Adrenal gland (tissue), 12 donors: ENCODE results near the gene NR2F1-AS1. TPM values are rescaled to one million over a fixed set of nuclear protein-coding genes. Genes with fewer than 3 reads are reported as not detected.

ENCODE experiments used
- DNase-seq, 7 donors: peaks; one replicate each; pipeline ENCODE4 v3.0.0-alpha.2; 2019 to 2020
- H3K27ac ChIP-seq, 5 donors: fragments of 200-600 bp; sonication (generic) in 4 of 5; 1 replicate in 3 of 5; 2 replicates in 2 of 5; pipeline versions ENCODE4 v1.5.1 to v1.8.0; 2016 to 2020; ENCODE audit warnings: mild to moderate bottlenecking in 1 of 5
- H3K27me3 ChIP-seq: fragments of 200-600 bp; 2 replicates; pipeline ENCODE4 v1.8.0; 2021
- H3K36me3 ChIP-seq, 2 donors: fragments of 200-600 bp; replicated peaks in 1 of 2; 1 replicate in 1 of 2; 2 replicates in 1 of 2; pipeline versions ENCODE4 v1.5.1 to v1.8.0; 2018 to 2022
- H3K4me1 ChIP-seq, 2 donors: fragments of 200-600 bp; replicated peaks in 1 of 2; 1 replicate in 1 of 2; 2 replicates in 1 of 2; pipeline versions ENCODE4 v1.5.1 to v1.8.0; 2018 to 2021
- H3K4me3 ChIP-seq, 4 donors: fragments of 200-600 bp; sonication (generic) in 3 of 4; one replicate each; pipeline ENCODE4 v1.5.1; 2016 to 2018
- H3K9me3 ChIP-seq, 3 donors: fragments of 200-600 bp; sonication (generic) in 1 of 3; replicated peaks in 1 of 3; 1 replicate in 2 of 3; 2 replicates in 1 of 3; pipeline versions ENCODE4 v1.5.1 to v1.8.0; 2016 to 2021
- POLR2A ChIP-seq, 2 donors: fragments of 450-650 bp; IDR thresholded peaks; one replicate each; pipeline ENCODE4 v1.6.1; 2017; ENCODE audit warnings: antibody characterized with exemption in 2 of 2, mild to moderate bottlenecking in 2 of 2, moderate library complexity in 1 of 2
- WGBS, 4 donors: extraction: QIAGEN DNeasy Blood & Tissue Kit in 2 of 4; methylation state at CpG; one replicate each; pipeline versions ENCODE4 v1.1.5 to v1.1.7; 2013 to 2017; 5-methylcytosine and 5-hydroxymethylcytosine counted together
- intact Hi-C, 2 donors: fragments of 100-400 bp; cut with DNase I; formaldehyde crosslinking; loops; one replicate each; pipeline versions ENCODE4 v1.14.1 to v1.15.0; 2022 to 2023
- polyA plus RNA-seq, 3 donors: library from polyadenylated mRNA; stranded (reverse); fragments of 200-250 nt in 2 of 3; fragments of 350-450 nt in 1 of 3; fragmentation: Illumina TruSeq in 1 of 3; extraction: RNeasy Lipid Tissue Mini Kit (QIAGEN cat#74804) in 1 of 3; gene quantifications; one replicate each; pipeline ENCODE4 v1.2.3, GENCODE V29; 2013 to 2014
- total RNA-seq, 9 donors: library from RNA; depleted of rRNA in 4 of 9; stranded (reverse); fragments of >200 nt in 4 of 9; fragments of 120-200 nt in 1 of 9; fragmentation: NEBNext Ultra II Directional in 1 of 9; extraction: Animal tissue kit (Norgen Biotek cat#: 25700) in 1 of 9; gene quantifications; one replicate each; pipeline versions ENCODE4 v1.1.0 to v1.2.4, GENCODE V29; 2013 to 2023
- TF ChIP-seq, protein P1 (sequence below), 6 experiments: fragments of 450-650 bp in 4 of 6; fragments of 200-600 bp in 2 of 6; sonication (generic) in 1 of 6; IDR thresholded peaks; 1 replicate in 5 of 6; 2 replicates in 1 of 6; pipeline versions ENCODE4 v1.5.1 to v1.8.0; 2016 to 2021; ENCODE audit warnings: antibody characterized with exemption in 6 of 6, mild to moderate bottlenecking in 2 of 6, moderate library complexity in 1 of 6
- donor health status: healthy with polysubstance abuse.
- donor health status: Bipolar disorder and iron deficiency.
- donor health status: DM: yes; HTN: yes; CAD: no.
- donor health status: DM: no; HTN: no; CAD: no.
- donor health status: DM: no; HTN: no; CAD: no.
- donor health status: DM: yes; HTN: yes; CAD: no.

NR2F1-AS1 gene
- total and polyA plus RNA-seq, 12 donors: 13.2 to 107 (median 29.1) TPM

DNA sequence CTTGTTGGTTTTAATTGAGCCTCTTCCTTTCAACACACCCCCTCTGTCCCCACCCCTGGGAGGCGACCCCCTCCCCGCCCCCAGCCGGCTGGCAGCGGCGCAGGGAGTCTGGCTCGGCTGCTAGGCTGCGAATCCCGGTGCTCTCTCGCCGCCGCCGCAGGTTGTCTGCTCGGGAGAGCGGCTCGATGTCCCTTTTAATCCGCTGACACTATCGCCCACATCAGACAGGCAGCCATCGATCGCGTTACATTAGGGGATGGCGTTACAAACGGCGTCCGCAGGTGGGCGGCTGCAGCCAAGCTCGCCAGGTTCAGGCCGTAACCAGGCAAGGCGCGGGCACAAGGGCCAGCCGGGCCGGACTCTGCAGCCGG is 1.3 kb downstream of the NR2F1-AS1 start:
- 0 to 2% (median 0%) methylated on average over 6 to 32 of the region's 32 CpGs for WGBS, 4 donors
- peak overlapping the region; percentile 63 to 97 (median 86) for H3K27ac ChIP-seq
- DNase-seq: peak in 3 of 7 donors; percentile 30 to 57 (median 53)
- H3K36me3 ChIP-seq: no peaks in the 10 kb centered on the region
- TF ChIP-seq, protein P1, sequence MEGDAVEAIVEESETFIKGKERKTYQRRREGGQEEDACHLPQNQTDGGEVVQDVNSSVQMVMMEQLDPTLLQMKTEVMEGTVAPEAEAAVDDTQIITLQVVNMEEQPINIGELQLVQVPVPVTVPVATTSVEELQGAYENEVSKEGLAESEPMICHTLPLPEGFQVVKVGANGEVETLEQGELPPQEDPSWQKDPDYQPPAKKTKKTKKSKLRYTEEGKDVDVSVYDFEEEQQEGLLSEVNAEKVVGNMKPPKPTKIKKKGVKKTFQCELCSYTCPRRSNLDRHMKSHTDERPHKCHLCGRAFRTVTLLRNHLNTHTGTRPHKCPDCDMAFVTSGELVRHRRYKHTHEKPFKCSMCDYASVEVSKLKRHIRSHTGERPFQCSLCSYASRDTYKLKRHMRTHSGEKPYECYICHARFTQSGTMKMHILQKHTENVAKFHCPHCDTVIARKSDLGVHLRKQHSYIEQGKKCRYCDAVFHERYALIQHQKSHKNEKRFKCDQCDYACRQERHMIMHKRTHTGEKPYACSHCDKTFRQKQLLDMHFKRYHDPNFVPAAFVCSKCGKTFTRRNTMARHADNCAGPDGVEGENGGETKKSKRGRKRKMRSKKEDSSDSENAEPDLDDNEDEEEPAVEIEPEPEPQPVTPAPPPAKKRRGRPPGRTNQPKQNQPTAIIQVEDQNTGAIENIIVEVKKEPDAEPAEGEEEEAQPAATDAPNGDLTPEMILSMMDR (IDR thresholded peaks at IDR 0.05): no peak
- no peak for TF ChIP-seq POLR2A (IDR thresholded peaks at IDR 0.05)
- no peaks in the 10 kb centered on the region for H3K9me3 ChIP-seq
- H3K4me3 ChIP-seq: peak overlapping the region; percentile 41 to 93 (median 48)
- H3K4me1 ChIP-seq: peaks cover 0 to 39% of the 10 kb centered on the region in 2 donors
- intact Hi-C loops: loop anchor here (5.0 to 10.0 kb wide), 3 partner anchors 67 to 215 kb away; no protein-coding TSS in a partner anchor
- no peaks in the 10 kb centered on the region for H3K27me3 ChIP-seq

DNA sequence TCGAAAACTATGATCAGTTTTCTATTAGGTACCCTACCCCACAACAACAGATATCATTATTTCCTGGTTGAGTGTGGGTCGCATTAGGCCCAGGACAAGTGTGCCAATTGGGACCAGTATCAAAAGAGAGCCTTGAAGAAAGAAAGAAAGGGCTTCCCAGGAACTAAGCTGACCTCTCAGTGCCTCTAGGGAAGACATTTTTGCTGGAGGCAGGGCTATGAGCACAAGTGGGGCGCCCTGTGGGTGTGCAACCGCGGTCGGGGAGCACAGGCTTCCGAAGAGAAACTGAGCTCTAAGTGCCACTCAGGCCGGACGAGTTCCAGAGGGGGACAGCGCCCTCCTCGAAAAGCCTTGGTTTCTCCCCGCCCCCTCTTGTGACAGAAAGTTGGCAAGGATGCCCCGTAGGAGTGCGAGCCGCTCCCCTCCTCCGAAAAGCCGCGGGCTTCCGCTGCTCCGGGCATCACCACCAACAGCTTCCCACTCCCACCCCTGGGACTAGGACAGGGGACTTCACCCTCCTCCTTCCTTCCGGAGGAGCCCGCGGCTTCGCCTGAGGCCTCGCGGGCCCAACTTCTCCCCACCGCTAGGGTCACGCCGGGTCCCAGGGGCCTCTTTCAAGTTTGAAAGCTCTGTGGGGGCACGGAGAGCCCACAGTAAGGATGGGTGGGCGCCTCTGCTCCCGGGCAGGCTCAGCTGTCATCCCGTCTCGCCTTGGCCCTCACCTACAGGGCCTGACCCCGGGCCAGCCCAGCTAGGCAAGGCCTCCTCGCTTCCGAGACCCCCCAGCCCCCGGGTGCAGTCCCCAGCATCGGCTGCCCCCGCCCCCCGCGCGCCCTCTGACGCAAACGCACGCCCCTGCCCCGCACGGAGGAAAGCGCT is 2.0 kb downstream of the NR2F1-AS1 start:
- no peaks in the 10 kb centered on the region for H3K27me3 ChIP-seq
- H3K9me3 ChIP-seq: no peaks in the 10 kb centered on the region
- peak overlapping the region; percentile 27 to 97 (median 86) for H3K27ac ChIP-seq
- TF ChIP-seq POLR2A (IDR thresholded peaks at IDR 0.05): peak in 1 of 2 donors; percentile 40
- TF ChIP-seq, protein P1 (IDR thresholded peaks at IDR 0.05): peak in 1 of 6 experiments; percentile 14
- intact Hi-C loops: loop anchor here (5.0 to 10.0 kb wide), 2 partner anchors 67 to 174 kb away; no protein-coding TSS in a partner anchor
- WGBS, 4 donors: 3 to 23% (median 4%) methylated on average over 14 to 49 of the region's 49 CpGs
- peak overlapping the region in 3 of 4 donors; percentile 41 to 93 (median 42) for H3K4me3 ChIP-seq
- no peaks in the 10 kb centered on the region for H3K36me3 ChIP-seq
- peaks cover 0 to 39% of the 10 kb centered on the region in 2 donors for H3K4me1 ChIP-seq
- peak; percentile 76 to 89 (median 84) for DNase-seq

DNA sequence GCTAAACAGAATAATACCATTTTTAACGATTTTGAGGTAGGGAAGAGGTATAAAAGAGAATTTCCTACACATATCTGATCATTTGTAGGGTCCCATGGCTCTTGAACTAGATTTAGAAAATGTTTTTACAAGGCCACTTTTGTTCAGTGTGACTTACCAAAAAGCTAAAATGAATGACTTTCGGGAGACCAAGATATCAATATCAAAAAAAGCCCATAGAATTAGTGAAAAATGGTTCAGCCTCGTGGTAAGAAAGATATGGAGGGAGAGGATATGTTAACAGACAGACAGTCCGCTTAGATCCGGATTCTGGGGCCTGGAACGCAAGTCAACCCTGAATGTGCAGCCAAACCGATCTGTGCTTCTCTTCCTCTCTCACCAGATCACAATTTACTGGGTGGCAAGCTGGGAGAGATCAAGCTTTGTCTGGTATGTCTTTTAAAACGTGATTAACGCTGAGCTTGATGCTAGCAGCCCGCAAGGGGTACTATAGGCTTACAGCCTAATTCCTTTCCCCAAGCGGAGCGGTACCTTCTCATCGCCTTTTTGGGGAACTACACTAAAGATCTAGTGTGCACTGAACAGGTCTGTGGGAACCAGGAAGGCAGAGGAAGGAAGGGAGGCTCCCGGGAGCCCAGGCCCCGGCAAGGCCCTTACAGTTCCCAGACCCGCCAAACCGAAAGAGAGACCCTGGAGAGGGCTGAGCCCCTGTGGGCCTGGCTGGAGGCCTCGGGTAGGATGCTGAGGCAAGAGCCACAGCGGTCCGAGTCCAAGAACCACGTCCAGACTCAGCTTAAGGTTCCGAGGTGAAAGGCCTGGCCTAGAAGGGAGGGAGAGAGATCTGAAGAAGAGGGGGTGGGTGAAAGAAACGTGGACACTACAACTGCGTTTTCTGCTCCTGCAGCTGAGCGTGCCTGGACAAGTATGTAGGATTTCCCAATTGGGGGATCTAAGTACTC is 2.9 kb downstream of the NR2F1-AS1 start:
- Histone ChIP-seq H3K4me3 (peak overlapping the region in 1 of 4 donors; percentile 93), H3K9me3 (no peaks in the 10 kb centered on the region), H3K4me1 (peaks cover 0 to 39% of the 10 kb centered on the region in 2 donors), H3K27ac (peak overlapping the region; percentile 27 to 97 (median 86)), H3K36me3 (no peaks in the 10 kb centered on the region), H3K27me3 (no peaks in the 10 kb centered on the region)
- TF ChIP-seq, protein P1 (IDR thresholded peaks at IDR 0.05): no peak
- TF ChIP-seq POLR2A (IDR thresholded peaks at IDR 0.05): no peak
- WGBS, 4 donors: 44 to 60% (median 57%) methylated on average over 25 of the region's 25 CpGs
- intact Hi-C loops: loop anchor here (5.0 to 10.0 kb wide), 2 partner anchors 66 to 173 kb away; no protein-coding TSS in a partner anchor
- DNase-seq: peak in 1 of 7 donors; percentile 58
